ENCODE data around the gene EVA1C. TPM values are rescaled to one million over a fixed set of nuclear protein-coding genes. Genes with fewer than 3 reads are reported as not detected.
A peak's percentile ranks its signal among the peaks of the same experiment; 100 is the strongest.

EVA1C gene
- polyA plus RNA-seq, 1 of the 3 experiments (the other 2 are of a cell fraction): 10.1 TPM

GRCh38 chr21:32457962-32458361 is 45.5 kb downstream of the EVA1C start:
- no peak for DNase-seq
- no peak overlapping the region for H2AFZ ChIP-seq (ENCODE audit: low read depth)
- H3K9ac ChIP-seq: no peak overlapping the region
- no peaks in the 10 kb centered on the region for H4K20me1 ChIP-seq (ENCODE audit: insufficient read depth)
- peak overlapping the region in 1 of 2 experiments; percentile 92; a peak in 1 of 4 replicates for H3K27ac ChIP-seq (ENCODE audit: low read depth in 2 of 2, low read length in 1 of 2)
- POLR2A ChIA-PET: interaction anchor here (1.0 kb wide), 1 partner anchor 14 kb away, joined by 3 read pairs; no protein-coding TSS in a partner anchor
- peaks cover 14% of the 10 kb centered on the region for H3F3A ChIP-seq (replicated peaks; ENCODE audit: insufficient read depth)
- no peak overlapping the region for H3K4me2 ChIP-seq
- WGBS (ENCODE audit: low lambda C conversion rate): 97% methylated on average over 6 of the region's 6 CpGs
- no peaks in the 10 kb centered on the region for H3K9me2 ChIP-seq
- CTCF ChIA-PET: interaction anchor here (1.1 to 1.8 kb wide), 2 partner anchors 12 to 163 kb away, joined by 3 to 4 read pairs; no protein-coding TSS in a partner anchor
- H3K27me3 ChIP-seq (ENCODE audit: insufficient read depth): no peaks in the 10 kb centered on the region
- peaks cover 0 to 14% of the 10 kb centered on the region in 2 experiments for H3K36me3 ChIP-seq (replicated peaks in 1 of 2; ENCODE audit: control insufficient read depth in 1 of 2, insufficient read depth in 2 of 2, low read length in 1 of 2)
- H3K4me3 ChIP-seq (ENCODE audit: low read depth in 2 of 2, low read length in 1 of 2): no peak overlapping the region
- no peaks in the 10 kb centered on the region for H3K9me3 ChIP-seq
- peaks cover 24% of the 10 kb centered on the region; the same call in 1 of the 2 replicates for H3K79me2 ChIP-seq (ENCODE audit: insufficient read depth)
- H3K4me1 ChIP-seq (ENCODE audit: control insufficient read depth in 1 of 2, insufficient read depth in 2 of 2, low read depth in 1 of 2, low read length in 1 of 2): peaks cover 5 to 13% of the 10 kb centered on the region in 2 experiments; a peak in 3 of 4 replicates
- no peak for TF ChIP-seq NRF1 (IDR thresholded peaks at IDR 0.05; ENCODE audit: low read depth, low read length)
- TF ChIP-seq ZBTB33 (IDR thresholded peaks at IDR 0.05; ENCODE audit: borderline replicate concordance, low read depth): no peak
- no peak for TF ChIP-seq PBX3 (IDR thresholded peaks at IDR 0.05)
- no peak for TF ChIP-seq SMC3 (IDR thresholded peaks at IDR 0.05; ENCODE audit: low read depth, low read length)
- no peak for TF ChIP-seq NFIC (IDR thresholded peaks at IDR 0.05; ENCODE audit: borderline replicate concordance)
- no peak for TF ChIP-seq GABPA (IDR thresholded peaks at IDR 0.05; ENCODE audit: low read depth)
- no peak for TF ChIP-seq ELF1 (IDR thresholded peaks at IDR 0.05)
- no peak for TF ChIP-seq JUND (IDR thresholded peaks at IDR 0.05)
- TF ChIP-seq RAD21 (IDR thresholded peaks at IDR 0.05; ENCODE audit: low read length): no peak
- TF ChIP-seq IRF3 (IDR thresholded peaks at IDR 0.05; ENCODE audit: low read depth, low read length): no peak
- no peak for TF ChIP-seq USF2 (IDR thresholded peaks at IDR 0.05; ENCODE audit: borderline replicate concordance, low read depth, low read length)
- TF ChIP-seq REST (IDR thresholded peaks at IDR 0.05; ENCODE audit: low read depth, low read length): no peak
- TF ChIP-seq GATA2 (CRISPR knock-in tag; IDR thresholded peaks at IDR 0.05): no peak
